GM18511 (cell line): ENCODE measurements around the gene SLC19A1.

Experiments used
- ATAC-seq: cut with Tn5 transposase; IDR thresholded peaks from one replicate; pipeline ENCODE4 v1.9.1; 2021; ENCODE audit warnings: mild to moderate bottlenecking, moderate library complexity; ENCODE audit not compliant: unreplicated experiment

Gene SLC19A1

DNA sequence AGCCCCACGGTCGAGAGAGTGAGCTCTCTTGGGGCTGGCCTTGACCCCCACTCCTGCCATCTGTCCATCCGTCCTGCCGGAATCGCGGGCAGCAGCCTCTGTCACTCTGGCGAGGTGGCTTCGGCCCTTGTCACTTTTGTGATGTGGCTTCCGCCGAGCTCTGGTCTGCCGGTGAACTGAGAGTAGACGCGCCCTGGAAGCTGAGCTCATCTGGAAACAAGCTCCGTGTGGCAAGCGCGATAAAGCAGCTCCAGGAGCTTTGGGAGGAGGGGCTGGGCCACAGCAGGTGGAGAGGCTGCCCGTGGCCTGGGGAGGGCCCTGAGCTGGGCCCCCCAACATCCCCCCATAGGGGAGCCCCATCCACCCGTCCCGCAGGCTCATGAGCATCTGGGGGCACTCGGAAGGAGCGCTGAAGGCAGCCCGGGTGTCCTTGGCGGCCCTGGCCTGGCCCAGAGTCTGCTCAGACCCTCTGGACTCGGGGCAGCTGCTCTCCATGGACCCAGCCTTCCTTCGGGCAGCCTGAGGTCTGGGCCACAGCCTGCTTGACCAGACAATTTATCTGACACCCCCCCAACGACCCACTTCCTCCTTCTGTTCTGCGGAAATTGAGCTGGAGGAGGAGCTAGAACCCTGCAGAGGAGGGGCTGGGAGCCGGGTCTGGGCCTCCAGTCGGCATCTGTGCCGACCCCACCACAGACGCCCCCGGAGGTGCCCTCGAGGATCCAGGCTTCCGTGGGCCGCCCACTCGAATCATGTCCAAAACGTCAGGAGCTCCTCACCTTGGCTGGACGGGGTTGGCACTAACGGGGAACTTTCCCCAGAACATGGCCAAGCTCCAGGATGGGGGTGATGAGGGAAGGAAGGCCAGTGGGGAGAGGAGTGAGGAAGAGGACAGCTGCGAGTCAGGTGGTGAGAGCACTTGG is 59.1 kb downstream of the SLC19A1 start:
- ATAC-seq = no peak

DNA sequence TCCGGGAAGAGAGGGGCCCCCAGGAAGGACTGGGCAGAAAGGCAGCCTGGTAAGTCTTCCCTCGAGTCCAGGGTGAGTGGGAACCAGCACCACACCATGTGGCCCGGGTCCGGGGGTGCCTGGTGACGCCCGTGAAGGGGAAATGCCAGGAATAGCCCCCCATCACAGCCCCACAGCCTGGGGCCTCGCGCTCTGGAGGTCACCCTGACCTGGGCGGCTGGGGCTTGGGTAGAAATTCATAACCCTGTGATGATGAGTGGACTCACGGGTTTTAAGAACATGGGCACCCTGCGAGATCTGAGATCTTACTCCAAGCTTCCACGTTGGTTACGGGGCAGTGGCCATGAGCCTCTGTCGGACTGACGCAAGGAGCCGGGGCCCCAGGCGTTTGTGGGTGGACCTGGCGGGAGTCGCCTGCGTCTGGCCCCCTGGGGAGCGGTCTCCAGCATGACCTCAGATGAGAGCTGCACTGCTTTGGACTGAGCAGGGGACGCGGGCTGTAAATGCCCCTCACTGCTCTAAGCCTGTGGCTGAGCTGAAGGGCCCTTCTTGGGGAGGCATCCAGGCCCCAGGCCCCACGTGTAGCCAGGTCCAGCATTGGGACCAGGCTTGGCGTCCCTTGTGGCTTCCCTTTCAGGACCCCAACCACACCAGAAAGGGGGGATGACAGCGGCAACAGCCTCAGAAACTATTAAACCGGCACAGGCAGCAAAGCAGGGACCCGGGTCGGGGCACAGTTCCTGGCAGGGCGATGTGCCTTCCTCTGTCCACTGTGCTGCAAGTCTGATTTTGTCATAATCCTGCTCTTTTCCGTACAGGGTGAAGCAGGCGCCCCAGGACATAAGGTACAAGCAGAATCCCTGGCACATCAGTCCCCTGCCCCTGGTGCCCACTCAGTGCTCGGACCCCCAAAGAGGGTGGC is 60.0 kb downstream of the SLC19A1 start:
- ATAC-seq = no peak

DNA sequence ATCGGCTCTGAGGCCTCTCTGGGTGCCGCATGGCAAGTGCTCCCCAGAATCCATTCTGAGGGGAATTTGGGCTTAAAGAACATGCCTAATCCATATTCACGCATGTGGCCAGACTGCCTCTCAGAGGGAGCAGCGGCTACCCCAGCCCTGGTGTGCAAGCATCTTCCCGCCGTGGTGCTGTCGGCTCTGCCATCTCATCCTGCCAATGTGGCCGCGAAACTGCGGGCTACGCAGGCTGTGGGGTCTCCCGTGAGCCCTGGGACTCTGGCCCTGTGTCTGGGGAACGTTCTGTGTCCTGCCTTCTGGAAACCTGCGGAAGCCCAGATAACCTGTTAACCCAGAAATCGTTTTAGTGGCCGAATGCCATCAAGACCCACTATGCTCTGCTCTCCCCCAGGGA is 60.7 kb downstream of the SLC19A1 start:
- ATAC-seq = no peak

DNA sequence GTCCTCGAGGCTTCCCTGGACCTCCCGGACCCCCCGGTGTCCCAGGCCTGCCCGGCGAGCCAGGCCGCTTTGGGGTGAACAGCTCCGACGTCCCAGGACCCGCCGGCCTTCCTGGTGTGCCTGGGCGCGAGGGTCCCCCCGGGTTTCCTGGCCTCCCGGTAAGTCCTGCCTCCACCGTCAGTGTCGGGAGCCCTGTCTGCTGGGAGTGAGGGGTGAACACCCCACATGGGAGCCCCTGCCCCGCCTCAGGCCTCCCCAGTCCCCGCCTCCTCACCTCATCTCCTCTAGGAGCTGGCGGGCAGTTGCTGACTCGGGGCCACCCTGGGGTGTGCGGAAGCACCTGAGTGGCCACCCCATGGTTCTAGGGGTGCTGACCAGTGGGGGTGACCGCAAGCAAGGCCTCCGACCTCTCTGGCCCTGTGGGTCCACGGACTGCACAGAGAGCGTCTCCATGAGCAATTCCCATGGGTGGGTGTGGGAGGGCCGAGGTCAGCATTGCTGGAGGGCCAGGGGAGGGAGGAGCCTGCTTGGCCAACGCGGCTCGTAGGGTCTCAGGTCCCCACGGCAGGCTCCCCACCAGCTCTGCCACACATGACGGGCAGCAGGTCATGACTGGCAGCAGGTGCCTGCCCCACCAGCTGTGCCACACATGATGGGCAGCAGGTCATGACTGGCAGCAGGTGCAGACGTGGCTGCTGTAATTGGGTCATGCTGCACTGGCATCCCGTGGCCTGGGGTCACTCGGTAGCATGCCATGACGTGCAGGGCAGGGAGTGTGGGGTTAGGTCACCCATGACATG is 61.3 kb downstream of the SLC19A1 start:
- ATAC-seq = no peak

DNA sequence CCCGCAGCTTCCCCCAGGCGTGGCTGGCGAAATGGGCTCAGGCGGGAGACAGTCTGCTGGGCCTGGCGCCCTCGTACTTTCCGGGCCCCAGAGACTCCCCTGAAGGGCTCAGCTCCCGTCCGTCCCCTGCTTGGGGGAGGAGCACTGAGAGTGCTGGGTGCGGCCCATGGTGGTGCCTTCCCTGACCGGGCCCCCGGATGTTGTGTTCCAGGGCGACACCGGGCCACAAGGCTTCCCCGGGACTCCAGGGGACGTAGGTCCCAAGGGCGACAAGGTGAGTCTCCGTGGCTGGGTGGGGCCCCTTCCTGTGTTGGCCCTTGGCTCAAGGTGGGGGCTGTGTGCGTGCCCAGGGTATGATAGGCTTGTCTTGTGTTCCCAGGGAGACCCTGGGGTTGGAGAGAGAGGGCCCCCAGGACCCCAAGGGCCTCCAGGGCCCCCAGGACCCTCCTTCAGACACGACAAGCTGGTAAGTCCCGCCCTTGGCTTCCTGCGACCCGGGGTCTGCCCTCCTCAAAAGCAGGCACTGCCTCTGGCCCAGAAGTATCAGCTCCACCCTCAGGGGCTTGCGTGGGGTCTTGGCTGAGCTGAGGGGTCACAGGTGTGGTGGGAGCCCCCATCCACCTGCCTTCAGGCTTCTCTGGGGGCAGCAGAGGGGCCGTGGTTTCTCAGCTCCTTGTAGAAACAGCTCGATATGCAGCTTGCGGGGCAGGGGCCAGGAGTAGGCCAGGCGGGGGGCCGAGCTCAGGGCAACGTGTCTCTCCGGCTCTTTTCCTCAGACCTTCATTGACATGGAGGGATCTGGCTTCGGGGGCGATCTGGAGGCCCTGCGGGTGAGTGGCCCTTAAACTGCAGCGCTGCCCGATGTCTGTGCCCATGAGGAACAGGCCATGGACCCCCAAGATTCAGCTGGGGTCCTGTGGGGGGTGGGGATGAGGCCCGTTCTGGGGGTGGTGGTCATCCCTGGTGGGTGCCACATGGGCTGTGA is 62.3 kb downstream of the SLC19A1 start:
- no peak for ATAC-seq

DNA sequence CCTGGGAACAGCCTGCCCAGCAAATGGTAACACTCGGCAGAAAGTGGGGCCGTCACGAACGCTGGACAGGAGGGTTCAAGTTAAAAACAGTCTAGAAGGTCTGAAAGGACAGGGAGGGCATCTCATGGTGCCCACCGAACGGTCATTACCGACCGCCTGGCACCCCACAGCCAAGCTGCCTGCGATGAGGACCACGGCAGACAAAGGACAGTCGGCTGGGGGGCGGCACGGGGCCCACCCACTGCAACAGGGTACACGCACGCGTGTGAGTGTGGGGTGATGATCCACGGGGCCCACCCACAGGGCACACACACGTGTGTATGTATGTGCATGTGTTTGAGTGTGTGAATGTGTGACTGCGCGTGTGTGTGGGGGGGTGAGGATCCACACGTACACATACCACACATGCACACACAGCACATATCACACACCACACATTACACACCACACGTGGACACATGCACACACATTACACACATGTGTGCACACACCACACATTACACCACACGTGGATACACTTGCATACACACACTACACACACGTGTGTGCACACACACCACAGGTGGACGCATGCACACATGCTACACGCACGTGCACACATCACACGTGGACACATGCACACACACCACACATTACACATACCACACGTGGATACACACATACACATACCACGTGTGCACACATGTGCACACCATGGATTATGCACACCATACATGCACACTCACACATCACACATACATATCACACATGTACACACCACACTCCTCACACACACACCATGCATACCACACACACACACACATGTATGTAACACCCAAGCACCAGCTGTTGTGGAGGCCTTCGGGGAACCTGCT is 63.2 kb downstream of the SLC19A1 start:
- ATAC-seq = no peak

DNA sequence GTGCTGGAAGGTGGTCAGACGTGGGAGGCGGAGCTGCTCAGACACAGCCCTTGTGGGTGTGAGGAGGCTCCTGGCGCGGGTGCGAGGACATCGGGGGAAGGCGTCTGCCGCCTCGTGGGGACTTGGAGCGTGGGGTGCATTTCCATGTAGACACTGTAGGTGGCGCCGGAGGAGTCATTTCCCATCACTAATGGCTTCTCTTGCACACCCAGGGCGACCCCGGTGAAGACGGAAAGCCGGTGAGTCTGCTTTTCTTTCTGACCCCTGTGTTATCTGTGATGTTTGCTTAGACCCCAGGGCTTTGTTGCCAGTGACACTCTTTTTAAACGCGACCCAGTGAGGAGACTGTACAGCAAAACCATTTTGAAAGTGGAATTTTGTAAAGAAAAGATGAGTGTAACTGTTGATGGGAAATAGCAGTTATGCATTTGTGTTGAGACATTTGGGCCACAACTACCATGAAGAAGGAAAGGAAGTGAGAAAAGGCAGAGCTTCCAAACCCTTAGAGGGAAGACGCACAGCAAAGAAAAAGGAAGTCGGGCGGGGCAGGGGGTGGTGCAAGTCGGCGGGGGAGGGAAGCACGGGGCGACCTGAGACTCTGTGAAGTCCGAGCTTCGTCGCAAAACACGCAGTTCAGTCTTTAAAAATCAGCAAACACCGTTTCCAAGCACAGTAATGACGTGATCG is 64.0 kb downstream of the SLC19A1 start:
- no peak for ATAC-seq

DNA sequence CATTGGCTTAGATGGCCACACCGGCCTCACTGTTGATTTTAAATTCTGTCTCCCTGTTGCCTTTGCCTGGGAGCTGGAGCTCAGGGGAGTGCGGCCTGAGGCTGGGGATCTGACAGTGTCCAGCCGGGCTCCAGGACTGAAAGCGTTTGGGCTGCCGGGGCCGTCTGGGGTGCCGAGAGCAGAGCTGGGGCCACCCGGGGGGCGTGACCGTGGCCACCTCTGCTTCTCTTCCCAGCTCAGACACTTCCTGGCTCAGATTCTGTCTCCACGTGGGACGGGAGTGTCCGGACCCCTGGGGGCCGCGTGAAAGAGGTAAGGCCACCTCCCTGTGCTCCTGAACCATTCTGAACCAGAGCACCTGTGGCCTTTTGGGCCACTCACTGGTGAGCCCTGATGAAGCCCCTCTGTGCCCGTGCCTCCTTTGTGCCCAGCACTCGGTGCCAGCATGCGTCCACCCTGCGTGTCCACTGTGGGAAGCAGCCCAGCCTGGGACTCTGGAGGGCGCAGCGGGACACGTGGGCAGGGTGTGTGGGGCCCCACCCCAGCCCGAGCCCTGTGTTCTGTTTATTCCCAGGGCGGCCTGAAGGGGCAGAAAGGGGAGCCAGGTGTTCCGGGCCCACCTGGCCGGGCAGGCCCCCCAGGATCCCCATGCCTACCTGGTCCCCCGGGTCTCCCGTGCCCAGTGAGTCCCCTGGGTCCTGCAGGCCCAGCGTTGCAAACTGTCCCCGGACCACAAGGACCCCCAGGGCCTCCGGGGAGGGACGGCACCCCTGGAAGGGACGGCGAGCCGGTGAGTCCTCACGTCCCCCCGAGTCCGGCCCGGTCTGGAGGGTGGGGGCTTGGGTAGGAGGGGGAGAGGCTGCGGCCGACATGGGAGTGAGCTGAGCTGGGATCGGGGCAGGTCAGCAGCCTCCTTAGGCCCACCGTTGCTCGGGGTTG is 64.8 kb downstream of the SLC19A1 start:
- no peak for ATAC-seq

DNA sequence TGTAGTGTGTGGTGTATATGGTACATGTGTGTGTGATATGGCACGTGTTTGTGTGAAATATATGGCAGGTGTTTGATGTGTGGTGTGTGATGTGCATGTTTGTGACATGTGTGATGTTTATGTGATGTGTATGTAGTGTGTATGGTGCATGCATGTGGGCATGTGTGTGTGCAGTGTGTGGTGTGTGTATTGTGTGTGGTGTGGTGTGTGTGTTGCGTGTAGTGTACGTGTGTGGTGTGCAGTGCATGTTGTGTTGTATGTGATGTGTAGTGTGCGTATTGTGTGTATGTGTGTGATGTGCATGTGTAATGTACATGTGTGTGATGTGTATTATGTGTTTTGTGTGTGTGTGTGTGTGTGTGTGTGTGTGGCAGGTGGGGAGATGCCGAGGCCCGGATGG is 65.7 kb downstream of the SLC19A1 start:
- ATAC-seq = no peak

DNA sequence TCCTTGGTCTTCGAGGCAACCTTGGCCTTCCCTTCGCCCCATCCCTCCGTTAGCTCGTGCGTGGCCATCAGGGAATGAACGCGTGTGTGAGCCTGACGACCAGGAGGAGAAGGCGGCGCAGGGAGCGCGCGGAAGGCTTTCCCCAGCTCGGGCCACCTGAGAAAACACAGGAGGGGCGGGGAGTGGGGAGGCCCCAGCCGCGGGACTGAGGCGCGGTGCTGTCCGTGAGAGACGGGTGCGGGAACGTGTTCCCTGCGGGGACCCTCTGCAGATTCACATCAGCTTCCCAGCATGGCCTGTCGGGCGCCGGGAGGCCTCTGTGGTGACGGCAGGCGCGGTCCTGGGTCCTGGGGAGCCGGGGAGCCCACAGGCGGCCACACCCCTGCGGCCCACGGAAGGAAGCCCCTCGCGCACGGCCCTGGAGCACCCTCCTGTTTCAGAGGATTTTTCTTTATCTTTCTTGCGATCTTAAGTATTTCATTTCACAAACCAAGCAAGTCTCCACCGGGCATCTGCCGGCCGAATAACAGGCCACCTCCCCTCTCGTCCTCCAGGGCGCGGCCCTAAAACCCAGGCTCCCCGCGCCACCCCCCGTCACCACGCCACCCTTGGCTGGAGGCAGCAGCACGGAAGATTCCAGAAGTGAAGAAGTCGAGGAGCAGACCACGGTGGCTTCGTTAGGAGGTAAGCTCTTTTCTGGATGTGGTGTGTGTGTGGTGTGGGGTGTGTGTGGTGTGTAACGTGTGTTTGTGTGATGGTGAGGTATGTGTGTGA is 66.3 kb downstream of the SLC19A1 start:
- no peak for ATAC-seq

DNA sequence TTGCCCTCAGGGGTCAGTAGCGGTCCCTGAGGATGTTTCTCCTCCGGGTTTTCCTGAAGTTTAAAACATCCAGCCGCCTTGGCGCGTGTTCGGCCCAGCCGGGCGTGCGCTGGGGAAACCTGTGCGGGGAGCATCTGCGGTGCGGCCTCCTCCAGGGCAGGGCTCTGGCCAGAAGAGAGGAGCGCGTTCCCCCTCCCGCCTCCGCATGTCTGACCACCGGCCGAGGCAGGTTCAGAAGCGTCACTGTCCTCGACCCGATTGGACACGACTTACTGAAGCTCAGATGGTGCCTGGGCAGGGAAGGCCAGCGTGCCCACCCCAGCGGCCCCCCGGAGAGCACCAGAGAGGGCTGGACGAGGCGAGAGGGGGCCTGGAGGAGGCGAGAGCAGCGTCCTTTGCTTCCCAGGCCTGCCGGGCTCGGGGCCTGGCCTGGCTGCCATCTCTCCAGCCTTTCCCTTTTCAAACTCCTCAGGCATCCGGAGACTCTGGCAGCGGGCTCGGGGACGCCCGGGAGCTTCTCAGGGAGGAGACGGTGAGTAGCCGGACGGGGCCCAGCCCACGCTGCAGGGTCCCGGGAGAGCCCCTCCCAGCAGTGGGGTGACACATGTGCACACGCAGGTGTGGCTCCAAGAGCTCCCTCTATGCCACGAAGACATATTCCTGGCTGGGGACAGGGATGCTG is 67.1 kb downstream of the SLC19A1 start:
- no peak for ATAC-seq

DNA sequence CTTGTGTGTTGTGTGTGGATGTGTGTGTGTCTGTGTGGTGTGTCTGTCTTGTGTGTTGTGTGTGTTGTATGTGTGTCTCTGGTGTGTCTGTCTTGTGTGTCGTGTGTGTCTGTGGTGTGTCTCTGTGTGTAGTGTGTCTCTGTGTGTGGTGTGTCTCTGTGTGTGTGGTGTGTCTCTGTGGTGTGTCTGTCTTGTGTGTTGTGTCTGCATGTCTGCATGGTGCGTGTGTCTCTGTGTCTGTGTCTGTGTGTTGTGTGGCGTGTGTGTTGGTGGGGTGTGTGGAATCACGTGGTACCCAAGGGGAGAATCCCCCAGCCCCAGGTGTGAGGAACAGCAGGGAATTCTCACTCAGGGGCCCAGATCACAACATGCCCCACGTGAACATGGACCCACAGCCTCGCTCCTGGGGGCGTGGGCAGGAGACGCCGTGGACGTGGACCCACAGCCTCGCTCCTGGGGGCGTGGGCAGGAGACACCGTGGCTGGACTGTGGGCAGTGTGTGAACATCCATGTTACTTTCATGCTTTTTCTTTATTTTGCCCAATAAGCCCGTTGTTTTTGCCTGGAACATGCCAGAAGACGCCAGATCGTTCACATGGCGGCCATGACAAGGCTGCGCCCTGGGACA is 67.8 kb downstream of the SLC19A1 start:
- no peak for ATAC-seq

DNA sequence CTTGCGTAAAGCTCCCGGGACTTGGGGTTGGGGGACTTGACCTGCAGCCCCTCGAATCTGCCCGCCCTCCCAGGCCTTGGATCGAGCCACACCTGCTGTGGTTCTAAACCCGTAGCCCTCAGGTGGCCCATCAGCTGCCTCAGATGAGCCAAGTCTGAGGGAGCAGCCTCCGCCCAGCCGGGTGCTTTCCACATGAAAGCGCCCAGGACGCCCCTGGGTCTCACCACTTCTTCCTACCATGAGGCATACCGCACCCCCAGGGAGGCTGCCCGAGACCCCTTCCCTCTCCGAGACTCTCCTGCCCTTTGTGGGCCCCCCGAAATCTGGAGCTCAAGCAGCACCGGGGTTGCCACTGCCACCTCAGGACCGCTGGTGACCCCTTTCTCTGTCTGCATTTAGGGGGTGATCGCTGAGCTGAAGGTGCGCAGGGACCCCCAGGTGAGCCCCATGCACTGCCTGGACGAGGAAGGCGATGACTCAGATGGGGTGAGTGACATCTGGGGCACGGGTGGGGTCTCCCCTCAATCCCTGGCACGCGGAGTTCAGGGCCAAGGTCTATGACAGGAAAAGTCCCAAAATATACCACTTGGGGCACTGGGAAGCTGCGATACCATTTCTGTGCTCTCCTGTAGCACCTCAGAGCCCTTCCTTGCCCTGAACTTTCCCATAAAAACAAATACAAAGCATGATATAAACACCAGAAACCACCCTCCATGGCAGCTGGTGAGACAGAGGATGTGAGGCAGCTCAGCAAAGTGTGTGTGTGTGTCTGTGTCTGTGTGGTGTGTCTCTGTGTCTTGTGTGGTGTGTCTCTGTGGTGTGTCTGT is 68.5 kb downstream of the SLC19A1 start:
- no peak for ATAC-seq
